HS-27A (cell line): ENCODE measurements around the gene TRIM33.

Experiments
- DNase-seq: peaks from one replicate; pipeline ENCODE4 v3.0.0-alpha.2; 2012; ENCODE audit warnings: low read depth, missing footprints

Gene TRIM33

DNA sequence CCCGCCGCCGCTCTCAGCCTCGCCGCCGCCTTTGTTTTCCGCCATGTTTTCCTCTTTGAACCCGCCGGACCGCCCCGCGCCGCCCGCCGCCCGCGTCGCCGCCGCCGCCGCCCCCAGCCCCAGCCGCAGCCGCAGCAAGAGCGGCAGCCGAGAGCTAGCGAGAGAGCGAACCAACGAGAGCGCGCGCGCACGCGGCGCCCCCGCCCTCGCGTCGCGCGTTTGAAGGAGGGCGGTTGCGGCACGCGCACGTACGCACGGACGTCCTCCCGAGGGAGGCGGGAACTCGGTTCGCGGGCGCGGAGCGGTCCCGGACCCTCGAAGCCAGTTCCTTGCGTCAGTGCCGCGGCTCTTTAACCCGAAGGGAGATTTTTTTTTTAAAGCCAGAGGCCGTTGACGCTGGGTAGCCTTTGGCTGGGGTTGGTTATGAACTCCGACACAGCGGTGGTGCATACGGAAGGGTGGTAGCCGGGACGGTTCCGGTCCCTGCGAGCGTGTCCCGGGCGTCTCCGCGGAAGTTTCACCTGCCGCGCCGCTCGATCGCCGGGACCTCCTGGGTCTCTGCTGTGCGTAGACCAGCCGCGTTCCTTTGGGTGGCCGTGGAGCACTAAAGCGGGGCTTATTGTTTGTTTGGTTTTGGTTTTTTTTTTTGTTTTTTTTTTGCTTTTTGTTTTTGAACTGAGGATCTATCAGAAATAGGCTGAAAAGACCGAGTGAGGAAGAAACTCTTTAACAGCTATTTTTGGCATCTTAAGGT lies at the start of gene TRIM33:
TSS of gene TRIM33 (minus strand) at position 172 of the 754 bp plus-strand sequence. CDS start at position 45, 127 bp downstream.
- DNase-seq = peak; percentile 83

DNA sequence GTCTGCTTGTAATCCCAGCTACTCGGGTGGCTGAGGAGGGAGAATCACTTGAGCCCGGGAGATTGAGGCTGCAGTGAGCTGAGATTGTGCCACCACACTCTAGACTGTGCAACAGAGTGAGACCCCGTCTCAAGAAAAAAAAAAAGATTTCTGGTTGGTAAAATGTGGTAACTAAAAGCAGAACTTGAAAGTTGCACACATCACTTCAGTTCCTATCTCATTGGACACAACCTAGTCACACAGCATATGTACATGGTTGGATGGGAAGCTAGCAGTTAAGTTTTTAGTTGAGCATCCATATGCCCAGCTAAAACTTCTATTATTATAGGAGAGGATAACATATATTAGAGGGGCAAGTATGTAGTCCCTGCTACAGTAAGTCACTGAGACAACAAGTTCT lies 48.4 kb upstream of the TRIM33 start:
- no peak for DNase-seq

DNA sequence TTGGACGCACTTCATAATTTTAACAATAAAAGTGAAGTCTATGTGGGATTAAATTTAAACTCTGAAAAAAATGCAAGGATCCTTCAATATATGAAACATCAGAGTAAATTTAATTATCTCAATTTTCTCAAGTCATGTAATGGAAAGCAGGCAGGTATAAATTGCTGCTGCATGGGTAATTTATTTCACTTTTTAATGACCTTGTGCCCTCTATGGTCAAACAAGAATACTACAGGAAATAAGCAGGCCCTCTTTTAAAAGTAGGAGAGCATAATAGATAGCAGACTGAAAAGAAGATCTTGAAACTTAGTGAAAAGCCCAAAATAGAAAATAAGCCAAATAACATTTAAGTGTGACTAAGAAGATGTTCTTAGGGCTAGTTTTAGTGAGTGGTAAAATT lies 47.5 kb upstream of the TRIM33 start:
- no peak for DNase-seq

DNA sequence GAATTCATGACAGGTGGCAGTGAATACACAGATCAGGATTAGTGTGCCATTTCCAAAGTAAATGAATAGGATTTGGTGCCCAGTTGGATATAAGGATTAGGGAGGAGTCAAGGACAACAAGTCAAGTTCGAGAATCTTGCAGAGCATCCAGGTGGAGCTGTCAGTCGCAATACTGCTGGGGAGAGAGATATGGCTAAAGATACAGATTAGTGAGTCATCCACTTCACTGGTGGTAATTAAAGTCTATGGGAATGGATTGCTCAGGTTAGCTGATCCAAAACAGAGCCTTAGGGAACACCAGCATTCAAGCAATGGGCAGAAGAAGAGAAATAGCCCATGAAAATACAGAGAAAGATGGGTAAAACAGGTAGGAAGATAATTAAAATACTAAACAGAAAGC lies 43.6 kb upstream of the TRIM33 start:
- no peak for DNase-seq

DNA sequence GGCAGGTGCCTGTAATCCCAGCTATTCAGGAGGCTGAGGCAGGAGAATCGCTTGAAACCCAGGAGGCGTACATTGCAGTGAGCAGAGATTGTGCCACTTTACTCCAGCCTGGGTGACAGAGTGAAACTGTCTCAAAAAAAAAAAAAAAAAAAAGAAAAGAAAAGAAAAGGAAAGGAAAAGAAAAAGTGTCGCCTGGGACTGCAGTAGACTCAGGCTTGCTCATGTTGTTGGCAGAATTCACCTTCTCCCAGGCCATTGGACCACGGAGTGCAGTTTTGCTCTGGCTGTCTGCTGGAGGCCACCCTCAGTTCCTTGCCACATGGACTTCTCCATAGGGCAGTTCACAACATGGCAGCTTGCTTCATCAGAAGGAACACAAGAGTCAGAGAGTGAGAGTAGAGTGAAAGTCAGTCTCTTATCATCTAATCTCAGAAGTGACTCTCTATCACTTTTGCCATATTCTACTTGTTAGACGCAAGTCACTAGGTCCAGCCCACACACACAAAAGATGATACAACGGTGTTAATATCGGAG lies 41.2 kb upstream of the TRIM33 start:
- DNase-seq = no peak

DNA sequence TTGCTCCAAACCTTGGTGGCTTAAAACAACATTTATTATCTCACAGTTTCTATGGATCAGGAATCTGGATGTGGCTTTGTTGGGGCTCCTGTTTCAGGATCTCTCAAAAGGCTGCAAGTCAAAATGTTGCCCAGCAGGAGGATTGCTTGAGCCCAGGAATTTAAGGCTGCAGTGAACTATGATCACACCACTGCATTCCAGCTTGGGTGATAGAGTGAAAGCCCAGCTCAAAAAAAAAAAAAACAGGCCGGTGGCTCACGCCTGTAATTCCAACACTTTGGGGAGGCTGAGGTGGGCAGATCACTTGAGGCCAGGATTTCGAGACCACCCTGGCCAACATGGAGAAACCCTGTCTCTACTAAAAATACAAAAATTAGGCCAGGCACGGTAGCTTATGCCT lies 40.4 kb upstream of the TRIM33 start:
- no peak for DNase-seq

DNA sequence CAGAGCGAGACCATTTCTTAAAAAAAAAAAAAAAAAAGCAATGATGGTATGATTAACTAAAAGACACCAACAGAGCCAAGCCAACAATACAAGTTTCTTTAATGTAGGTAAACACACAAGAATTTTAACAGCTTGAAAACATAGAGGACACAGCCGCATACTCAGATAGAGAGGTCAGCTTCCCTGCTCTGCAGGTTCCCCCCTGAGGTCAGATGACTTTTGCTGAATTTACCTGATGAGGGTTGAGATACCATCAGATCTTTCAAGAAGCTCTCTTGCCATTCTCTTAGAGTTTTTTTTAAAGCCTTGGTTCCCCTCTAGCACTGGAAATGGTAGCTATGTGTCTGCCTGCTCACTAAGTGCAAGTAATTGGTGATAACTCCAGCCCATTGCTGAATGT lies 39.3 kb upstream of the TRIM33 start:
- no peak for DNase-seq

DNA sequence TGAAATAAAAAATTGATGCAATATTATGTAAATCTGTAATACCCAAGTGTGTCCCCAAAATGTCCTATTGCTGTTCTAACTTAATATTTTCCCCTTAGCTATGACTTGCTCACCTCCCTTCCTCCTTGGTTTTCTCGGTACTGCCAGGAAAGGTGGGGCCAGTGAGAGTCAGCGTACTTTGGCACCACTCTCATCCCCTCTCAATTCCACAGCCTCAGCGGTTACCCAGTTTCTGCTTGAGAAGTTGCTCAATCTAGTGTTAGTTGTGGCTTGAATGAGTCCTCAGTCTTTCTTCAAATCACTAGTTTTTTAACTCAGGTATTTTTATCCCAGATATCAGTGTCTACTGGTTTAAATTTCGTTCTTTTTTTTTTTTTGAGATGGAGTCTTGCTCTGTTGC lies 38.1 kb upstream of the TRIM33 start:
- no peak for DNase-seq

DNA sequence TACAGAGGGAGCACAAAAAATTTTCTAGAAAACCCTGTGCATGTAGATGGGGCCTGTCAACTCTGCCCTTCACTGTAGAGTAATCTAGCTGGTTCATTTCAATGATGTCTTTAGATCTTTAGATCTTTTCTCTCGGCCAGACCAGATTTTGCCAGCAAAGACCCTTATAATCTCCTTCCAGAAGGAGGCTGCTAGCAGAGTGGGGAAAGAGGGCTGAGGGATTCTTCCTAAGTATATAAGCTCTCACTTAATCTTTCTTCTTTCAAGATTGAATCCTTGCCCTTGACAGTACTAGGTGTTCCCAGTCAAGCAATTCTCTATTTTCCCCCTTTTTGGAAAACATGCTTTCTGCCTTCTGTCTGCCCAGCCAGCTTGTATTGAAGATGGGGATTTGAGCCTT lies 36.1 kb upstream of the TRIM33 start:
- no peak for DNase-seq

DNA sequence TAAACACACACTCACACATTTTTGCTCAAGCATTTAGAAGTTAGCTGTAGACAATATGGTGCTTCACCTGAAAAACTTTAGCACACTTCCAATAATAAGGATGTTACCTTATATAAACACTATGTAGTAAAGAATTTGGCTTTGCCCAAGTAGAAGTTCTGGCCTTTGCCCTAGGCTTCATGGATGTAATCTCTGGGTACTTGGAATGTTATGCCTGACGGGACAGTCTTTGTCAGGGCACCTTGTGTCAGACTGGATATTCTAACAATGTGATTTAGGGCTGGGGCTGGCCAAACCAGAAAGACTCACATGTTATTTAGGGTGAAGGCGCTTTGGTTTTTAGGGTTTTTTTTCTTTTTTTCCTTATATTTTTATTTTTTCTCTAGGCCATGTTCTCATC lies 34.8 kb upstream of the TRIM33 start:
- DNase-seq = no peak

DNA sequence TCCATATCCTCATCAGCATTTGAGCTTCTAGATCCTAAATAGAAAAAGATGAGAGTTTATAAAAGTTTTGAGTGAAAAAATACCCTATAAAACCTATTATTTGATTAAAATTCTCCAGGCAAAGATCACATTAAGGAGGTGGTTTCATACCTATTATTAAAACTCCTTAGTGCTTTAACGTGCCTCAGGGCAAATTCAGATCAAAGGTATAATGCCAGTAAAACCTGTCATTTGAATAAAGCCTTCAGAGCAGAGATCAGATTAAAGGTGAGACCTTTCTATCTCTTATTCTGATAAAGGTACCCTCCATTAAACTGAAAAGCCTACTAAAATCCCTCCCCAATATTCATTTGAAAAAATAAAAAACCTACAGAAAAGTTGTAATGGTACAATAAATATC lies 34.3 kb upstream of the TRIM33 start:
- DNase-seq = no peak

DNA sequence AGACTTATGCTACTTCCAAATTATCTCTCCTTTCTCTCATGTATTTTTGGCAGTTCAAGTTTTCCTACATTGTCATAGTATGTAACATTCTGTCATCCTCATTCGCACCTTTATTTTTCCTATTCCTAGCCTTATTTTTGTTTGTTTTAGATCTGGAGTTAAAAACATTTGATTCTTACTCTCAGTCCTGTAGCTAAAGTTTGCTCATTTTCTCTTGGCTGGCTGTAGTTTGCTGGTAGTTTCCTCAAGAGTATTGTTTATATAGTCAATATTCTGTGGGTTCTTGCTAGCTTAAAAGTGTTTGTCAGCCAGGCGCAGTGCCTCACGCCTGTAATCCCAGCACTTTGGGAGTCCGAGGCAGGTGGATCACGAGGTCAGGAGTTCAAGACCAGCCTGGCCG lies 29.8 kb upstream of the TRIM33 start:
- no peak for DNase-seq

DNA sequence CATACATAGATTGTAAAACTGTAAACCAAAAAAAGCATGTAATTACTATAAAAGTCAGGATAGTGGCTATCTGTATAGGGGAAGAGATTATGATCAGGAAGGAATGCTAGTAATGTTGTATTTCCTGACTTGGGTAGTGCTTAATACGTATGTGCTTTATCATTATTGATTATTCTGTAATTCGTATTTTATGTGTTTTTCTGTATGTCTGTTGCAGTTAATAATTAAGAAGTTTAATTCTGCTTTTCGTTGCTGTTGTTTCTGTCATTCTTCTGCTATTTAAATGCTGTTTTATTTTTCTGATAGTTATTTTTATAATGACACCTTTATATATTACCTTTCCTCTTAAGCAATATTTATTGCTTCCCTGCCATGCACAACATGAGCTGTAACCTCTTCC lies 29.3 kb upstream of the TRIM33 start:
- DNase-seq = no peak

DNA sequence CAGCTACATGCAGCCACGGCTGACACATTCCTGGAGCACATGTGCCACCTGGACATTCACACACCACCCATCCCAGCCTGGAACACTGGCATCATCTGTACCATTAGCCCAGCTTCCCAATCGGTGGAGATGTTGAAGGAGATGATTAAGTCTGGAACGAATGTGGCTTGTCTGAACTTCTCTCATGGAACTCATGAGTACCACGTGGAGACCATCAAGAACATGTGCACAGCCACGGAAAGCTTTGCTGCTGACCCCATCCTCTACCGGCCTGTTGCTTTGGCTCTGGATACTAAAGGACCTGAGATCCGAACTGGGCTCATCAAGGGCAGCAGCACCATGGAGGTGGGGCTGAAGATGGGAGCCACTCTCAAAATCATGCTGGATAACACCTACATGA lies 25.0 kb upstream of the TRIM33 start:
- DNase-seq = no peak

DNA sequence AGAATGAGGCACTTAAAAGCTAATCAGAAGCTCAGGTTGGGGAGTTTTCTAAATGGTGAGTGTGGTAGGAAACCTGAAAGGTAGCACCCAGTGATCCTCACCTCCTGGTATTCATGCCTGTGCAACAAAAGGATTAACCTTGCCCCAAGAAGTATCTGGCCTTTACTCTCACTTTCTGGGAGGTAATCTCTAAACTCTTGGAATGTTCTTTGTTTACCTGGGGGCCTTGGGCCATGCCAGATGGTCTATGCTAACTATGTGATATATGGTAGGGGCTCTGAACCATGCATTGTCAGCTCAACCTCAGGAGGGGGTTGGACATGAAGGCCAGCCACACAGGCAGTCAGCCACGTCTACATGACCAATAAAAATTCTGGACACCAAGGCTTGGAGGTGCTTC lies 24.4 kb upstream of the TRIM33 start:
- no peak for DNase-seq

DNA sequence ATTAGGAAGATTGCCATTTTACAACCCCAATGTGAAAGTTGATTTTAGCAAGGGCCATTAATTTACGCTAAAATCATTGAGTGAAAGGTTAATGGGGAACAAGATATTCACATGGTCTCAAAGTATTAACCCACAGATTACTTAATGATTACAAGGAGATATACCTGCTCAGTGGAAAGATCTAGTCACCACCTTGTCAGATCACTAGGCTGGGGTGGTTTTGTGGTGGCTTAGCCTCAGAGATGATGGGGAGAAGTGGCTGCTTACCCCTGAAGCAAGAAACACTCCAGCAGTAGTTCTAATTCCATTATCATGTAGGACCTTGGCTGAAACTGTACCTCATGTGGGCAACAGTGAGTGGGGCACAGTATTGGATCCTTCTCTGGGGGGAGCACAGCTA lies 20.1 kb upstream of the TRIM33 start:
- no peak for DNase-seq

DNA sequence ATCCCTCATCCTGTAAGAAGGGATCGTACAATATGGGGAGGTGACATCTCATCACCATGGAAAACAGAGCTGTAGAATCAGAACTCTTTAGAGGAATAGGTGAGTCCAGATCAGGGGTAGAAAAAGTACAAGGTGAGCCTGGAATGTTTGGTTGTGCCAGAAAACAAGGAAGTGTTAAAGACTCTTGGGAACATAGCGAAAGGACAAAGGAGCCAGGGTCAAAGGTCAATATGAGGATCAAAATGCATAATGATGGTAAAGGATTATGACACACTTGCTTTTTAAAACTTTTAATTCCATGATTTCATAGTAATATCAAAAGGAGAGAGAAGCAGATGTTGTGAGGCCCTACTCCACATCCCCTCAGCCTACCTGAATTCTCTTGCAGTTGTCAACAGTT lies 19.2 kb upstream of the TRIM33 start:
- no peak for DNase-seq

DNA sequence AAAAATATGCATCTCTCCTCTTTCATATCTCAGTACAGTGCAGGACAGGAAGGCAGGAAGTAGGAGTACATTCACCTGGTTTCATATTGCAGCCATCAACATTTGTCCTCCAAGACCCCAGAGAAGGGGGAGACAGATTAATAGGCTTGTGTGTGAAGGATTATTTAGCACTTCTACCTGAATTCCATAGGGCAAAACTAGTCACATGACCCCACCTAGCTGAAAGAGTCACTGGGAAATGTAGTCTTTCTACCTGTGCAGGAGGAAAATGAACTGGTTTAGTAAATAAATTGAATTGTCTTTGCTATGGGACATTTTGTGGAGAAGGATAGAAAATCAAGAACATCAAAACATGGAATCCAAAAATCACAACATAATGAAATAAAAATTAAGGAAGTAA lies 13.9 kb upstream of the TRIM33 start:
- DNase-seq = no peak

DNA sequence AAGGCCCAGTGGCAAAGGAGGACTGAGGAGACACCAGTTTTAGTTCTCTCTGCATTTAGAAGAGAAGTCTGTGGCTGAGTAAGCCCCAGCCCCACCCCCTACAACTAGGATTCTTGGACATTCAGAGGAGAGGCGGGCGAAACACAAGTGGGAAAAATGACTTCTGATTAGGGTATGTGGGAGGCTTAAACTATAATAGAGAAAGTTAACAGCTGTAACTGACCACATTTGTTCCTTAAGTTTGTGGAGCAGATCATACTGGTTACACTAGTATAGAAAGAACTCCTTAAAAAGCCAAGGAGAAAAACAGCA lies 11.2 kb upstream of the TRIM33 start:
- DNase-seq = no peak

DNA sequence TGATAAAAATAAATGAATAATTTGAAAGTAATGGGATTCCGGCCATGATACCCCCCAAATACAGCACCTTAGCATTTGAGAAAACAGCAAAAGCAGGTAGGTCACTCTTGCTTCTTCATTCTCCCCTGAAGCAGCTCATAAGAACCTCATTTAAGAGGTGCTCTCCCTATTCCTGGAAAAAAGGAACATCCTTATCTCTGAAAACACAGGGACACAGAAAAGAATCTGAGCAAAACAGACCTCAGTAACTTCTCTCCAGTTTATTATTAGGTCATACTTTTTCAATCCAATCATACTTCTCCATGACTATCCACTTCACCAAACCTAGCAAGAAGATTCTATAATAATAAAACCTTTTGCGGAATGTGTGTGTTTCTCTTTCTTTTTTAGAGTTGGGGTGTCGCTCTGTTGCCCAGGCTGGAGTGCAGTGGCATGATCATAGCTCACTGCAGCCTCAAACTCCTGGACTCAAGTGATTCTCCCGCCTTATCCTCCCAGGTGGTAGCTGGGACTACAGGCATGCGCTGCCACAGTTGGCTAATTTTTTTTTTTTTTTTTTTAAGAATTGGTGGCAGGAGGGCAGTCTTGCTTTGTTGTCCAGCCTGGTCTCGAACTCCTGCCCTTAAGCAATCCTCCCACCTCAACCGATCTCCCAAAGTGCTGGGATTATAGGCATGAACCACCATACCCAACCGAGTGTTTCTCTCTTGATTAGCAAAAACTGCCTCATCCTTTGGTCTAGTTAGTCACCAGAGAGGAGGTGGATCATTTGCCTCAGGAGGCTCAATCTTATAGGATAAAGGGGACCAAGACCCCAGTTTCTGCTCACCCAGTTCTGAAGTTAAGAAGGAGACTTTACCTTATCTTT lies 10.6 kb upstream of the TRIM33 start:
- no peak for DNase-seq

DNA sequence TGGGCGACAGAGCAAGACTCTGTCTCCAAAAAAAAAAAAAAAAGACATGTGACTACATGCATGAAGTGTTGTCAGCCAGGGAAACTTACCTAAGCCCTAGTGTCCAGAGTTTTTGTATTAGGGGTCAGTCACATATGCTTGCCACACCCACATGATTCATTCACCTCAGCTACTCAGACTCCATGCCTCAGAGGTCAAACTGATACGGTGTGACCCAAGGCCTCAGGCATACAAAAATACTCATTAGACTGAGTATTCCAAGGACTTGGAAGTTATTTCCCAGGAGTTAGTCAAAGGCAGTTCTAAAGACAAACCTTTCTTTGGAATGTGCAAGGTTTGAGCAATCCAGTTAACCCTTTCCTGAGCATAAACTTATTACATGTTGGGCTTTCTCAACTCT lies 6.3 kb upstream of the TRIM33 start:
- peak; percentile 7 for DNase-seq

DNA sequence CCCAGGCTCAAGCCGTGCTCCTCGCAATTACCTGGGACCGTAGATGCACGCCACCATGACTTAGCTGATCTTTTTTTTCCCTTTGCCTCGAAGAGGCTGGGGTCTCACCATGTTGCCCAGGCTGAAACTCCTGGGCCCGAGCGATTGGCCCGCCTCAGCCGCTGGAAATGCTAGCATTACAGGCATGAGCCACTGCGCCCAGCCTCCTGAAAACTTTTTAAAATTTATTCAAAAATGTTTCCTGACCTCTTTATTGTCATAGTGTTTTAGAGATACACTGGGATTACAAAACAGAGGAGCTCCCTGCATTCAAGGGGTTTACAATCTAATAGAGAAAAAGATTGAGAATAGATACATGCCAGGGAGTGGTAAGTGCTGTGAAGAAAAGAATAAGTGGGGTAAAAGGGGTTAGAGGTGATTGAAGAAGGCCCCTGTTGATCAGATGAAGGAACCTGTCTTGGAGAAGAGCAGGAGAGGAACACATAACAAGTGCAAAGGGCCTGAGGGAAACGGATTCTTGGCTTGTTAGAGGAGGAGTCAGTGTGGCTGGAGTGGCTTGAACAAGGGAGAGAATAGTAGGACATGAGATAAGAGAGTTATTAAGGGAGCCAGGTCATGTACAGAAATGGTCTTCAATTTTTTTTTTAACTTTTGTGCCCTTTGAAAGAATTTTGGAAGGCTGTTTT lies 1.7 kb upstream of the TRIM33 start:
- no peak for DNase-seq
